Stimulated activated CD8-positive, alpha-beta memory T cell treated with anti-CD3 and anti-CD28 coated beads, Interleukin-12 subunit alpha, Interleukin-12 subunit beta, amount 100 ng/mL, for 4 hours (primary cell): Measurements from ENCODE around the gene CROCC2.

Experiments
- DNase-seq: peaks from one replicate; pipeline ENCODE4 v3.0.0-alpha.2; 2020; ENCODE audit warnings: low read depth

The CROCC2 gene

GRCh38 chr2:240906141-240906910 lies at the start of gene CROCC2:
CROCC2 (plus strand) TSS chr2:240906336; CDS start chr2:240906514, 178 bp downstream.
- no peak for DNase-seq

- DNase-seq = no peak
These were observed 48.8 kb upstream of the CROCC2 start for GRCh38 chr2:240857039-240858008.

GRCh38 chr2:240858321-240858720 lies 47.8 kb upstream of the CROCC2 start:
- DNase-seq = no peak

- no peak for DNase-seq
These were observed 47.3 kb upstream of the CROCC2 start for GRCh38 chr2:240858871-240859270.

- DNase-seq = no peak
These were observed 44.6 kb upstream of the CROCC2 start for GRCh38 chr2:240861547-240861946.

GRCh38 chr2:240864475-240864874 lies 41.7 kb upstream of the CROCC2 start:
- no peak for DNase-seq

DNA sequence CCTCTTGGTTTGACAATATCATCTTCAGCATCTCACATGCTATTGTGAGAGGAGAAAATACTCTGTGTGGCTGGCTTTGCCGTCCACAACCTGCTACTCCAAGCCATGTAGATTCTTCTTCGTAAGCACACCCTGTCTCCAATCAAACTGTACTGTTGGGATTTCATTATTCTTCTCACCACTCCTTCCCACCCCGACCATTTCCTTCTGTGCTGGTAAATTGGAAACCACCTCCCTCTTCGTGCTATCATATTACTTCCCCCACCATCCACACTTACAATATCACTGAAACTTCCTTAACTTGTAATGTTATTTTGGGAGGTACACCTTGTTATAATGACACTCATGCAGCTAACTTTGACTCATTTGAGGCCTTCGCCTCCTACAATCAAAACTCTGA lies 40.7 kb upstream of the CROCC2 start:
- DNase-seq = no peak

DNA sequence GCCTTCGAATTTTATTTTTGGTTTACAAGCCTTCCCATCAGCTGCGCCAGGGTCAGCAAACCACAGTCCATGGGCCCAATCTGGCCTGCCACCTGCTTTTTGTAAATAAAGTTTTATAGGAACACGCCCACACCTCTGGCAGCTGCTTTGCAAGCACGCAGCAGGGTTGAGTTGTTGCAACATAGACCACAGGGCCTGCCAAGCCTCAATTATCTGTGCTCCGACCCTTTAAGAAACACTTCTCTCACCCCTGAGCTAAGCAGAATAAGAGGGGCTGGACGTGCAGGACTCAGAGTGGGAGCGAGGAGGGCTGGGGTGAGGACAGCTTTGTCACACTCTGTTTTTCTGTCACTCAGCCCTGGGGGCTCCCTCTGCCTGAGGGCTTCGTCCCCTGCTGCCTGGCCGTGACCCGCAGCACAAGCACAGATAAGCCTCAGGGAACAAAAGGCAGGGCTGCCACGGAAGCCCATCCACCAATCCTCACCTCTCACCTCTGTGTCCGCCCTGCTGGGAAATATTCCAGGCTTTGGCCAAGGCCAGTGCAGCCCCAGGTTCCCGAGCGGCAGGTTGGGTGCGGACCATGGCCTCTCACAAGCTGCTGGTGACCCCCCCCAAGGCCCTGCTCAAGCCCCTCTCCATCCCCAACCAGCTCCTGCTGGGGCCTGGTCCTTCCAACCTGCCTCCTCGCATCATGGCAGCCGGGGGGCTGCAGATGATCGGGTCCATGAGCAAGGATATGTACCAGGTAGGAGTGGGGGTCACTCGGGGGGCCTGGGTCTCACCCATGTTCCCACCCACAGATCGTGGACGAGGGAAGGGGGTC lies 37.6 kb upstream of the CROCC2 start, which contains the start of gene AGXT:
Gene AGXT, plus strand, starts transcription at position 539 of the 823 bp plus-strand sequence. Its CDS starts 42 bp downstream, at position 581.
- no peak for DNase-seq

DNA sequence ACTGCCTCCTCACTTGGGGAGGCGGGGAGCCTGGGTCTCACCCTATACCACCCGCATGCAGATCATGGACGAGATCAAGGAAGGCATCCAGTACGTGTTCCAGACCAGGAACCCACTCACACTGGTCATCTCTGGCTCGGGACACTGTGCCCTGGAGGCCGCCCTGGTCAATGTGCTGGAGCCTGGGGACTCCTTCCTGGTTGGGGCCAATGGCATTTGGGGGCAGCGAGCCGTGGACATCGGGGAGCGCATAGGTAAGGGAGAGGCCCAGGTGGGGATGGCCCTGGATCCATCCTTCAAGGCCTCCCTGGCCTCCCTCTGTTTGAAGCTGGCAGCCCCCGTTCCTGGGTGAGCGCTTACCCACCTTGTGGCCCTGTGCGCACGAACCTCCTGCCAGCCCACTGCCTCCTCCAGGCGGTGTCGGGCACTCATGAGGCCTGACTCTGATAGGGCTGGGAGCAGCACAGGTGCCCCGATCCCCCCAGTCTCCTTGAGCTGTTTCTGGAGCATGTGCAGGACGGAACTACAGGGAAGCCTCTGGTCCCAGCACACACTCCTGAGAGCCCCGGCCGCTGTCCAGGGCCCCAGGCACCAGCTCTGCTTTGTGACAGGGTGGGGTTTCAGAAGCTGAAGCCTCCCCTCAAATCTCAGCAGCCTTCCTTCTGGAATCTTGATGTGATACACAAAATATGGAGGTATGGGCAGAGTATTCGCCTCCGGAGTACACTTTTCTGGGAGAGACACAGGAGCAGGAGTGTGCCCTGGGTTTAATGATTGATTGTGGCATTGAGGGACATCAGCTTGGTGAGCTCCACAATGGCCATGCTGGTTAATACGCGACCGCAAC lies 36.8 kb upstream of the CROCC2 start:
- no peak for DNase-seq

DNA sequence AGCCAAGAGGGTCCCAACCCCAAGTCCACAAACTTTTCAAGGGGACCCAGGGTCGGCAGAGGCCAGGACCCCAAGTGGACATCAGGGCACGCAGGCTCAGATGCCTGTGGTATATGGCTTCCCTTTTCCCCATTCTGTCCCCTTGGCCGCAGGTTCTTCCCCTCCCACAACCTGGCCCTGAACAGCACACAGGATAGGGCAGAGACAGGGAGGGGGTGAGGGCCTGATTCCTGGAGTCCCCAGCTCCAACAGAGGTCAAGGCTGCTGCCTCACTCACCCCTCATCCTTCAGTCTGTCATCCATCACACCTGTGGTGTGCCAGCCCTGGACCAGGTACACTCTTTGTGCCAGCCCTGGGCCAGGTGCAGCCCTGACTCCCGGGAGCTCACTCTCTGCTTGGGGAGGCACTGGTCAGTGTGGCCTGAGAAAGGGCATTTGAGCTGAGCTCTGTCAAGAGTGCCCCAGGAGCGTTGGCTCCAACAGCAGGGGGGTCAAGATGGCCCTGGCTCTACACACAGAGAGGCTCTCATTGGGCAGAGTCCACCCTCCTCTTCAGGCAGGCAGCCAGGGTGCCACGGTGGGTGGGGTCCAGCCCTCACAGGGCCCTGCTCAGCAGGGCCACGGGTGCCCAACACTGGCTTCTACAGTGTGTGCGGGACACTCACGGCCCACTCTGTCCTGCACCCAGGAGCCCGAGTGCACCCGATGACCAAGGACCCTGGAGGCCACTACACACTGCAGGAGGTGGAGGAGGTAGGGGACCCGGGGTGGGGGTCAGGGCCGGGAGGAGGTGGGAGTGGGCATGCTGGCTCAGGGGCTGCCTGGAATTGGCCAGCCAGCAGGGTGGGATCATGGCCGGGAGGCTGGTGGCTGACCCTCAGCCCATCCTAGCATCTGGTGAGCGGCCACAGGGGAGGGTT lies 35.9 kb upstream of the CROCC2 start:
- DNase-seq = no peak

- DNase-seq = no peak
These were observed 34.8 kb upstream of the CROCC2 start for GRCh38 chr2:240871071-240871958.

GRCh38 chr2:240872317-240873097 lies 33.6 kb upstream of the CROCC2 start:
- no peak for DNase-seq

GRCh38 chr2:240873098-240873788 lies 32.9 kb upstream of the CROCC2 start:
- no peak for DNase-seq

GRCh38 chr2:240873805-240874714 lies 32.1 kb upstream of the CROCC2 start:
- no peak for DNase-seq

DNA sequence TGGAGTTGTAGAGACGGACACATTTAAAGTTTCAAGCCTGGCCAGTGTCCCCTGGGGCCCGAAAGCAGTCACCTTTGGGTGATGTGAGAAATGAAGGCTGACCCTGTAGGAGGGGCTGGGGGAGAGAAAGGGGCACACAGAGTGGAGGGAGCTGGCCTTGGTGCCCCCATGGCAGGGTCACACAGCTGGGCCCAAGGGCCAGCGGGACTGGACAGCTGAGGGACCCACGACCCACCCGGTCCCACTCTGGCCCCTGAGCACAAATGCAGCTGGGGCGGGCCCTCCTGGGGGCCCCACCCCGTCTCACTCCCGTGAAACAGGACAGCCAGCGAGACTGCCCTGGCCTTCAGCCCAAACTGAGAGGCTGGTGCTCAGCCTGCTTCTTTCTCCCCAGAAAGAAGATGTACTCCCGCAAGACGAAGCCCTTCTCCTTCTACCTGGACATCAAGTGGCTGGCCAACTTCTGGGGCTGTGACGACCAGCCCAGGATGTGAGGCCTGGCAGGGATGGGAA lies 31.4 kb upstream of the CROCC2 start:
- no peak for DNase-seq
